HEK293T (cell line): Measurements from ENCODE around the gene C21orf58.
A peak's percentile ranks its signal among the peaks of the same experiment; 100 is the strongest.

ENCODE experiments used
- CTCF ChIA-PET: fragments of 350-600 bp; formaldehyde crosslinking; extraction: SDS; loops from one replicate; lab custom pipeline; 2021; ENCODE audit warnings: antibody characterized with exemption, inconsistent platforms; lab: Yijun Ruan, JAX
- POLR2A ChIA-PET: fragments of 350-600 bp; formaldehyde crosslinking; extraction: SDS; loops from one replicate; lab custom pipeline; 2020; ENCODE audit warnings: antibody characterized with exemption, inconsistent platforms; lab: Yijun Ruan, JAX
- DNase-seq: peaks from one replicate; pipeline ENCODE4 v3.0.0; 2012; ENCODE audit warnings: mixed read lengths; ENCODE audit errors: extremely low spot score
- ARNT ChIP-seq: fragments of 450-650 bp; IDR thresholded peaks from 2 replicates; pipeline ENCODE4 v1.6.1; 2017; ENCODE audit warnings: mild to moderate bottlenecking
- BHLHE40 ChIP-seq: fragments of 450-650 bp; IDR thresholded peaks from 2 replicates; pipeline ENCODE4 v1.6.1; 2016; ENCODE audit warnings: mild to moderate bottlenecking, moderate library complexity, borderline replicate concordance
- CTBP1 ChIP-seq: fragments of 450-650 bp; IDR thresholded peaks from 2 replicates; pipeline ENCODE4 v1.6.1; 2016; ENCODE audit warnings: borderline replicate concordance
- ELF4 ChIP-seq: fragments of 450-650 bp; IDR thresholded peaks from 2 replicates; pipeline ENCODE4 v1.6.1; 2017; ENCODE audit warnings: antibody characterized with exemption
- FOXA1 ChIP-seq: fragments of 450-650 bp; IDR thresholded peaks from 2 replicates; pipeline ENCODE4 v1.6.1; 2016; ENCODE audit warnings: mild to moderate bottlenecking
- FOXK2 ChIP-seq: fragments of 450-650 bp; IDR thresholded peaks from 2 replicates; pipeline ENCODE4 v1.6.1; 2016; ENCODE audit warnings: mild to moderate bottlenecking
- FOXM1 ChIP-seq: fragments of 450-650 bp; IDR thresholded peaks from 2 replicates; pipeline ENCODE4 v1.6.1; 2017; ENCODE audit warnings: mild to moderate bottlenecking, borderline replicate concordance
- HDGF ChIP-seq: fragments of 450-650 bp; IDR thresholded peaks from 2 replicates; pipeline ENCODE4 v1.6.1; 2017; ENCODE audit warnings: antibody characterized with exemption, borderline replicate concordance
- L3MBTL2 ChIP-seq: fragments of 450-650 bp; conservative IDR thresholded peaks from 2 replicates; pipeline ENCODE4 v1.6.1; 2016; ENCODE audit warnings: mild to moderate bottlenecking
- LEF1 ChIP-seq: fragments of 450-650 bp; IDR thresholded peaks from 2 replicates; pipeline ENCODE4 v1.6.1; 2017; ENCODE audit warnings: mild to moderate bottlenecking, borderline replicate concordance
- NFRKB ChIP-seq: fragments of 450-650 bp; IDR thresholded peaks from 2 replicates; pipeline ENCODE4 v1.6.1; 2016; ENCODE audit warnings: mild to moderate bottlenecking, moderate library complexity
- SP1 ChIP-seq: fragments of 450-650 bp; IDR thresholded peaks from 2 replicates; pipeline ENCODE4 v1.6.1; 2017
- SUZ12 ChIP-seq: fragments of 450-650 bp; IDR thresholded peaks from 2 replicates; pipeline ENCODE4 v1.6.1; 2016; ENCODE audit warnings: mild to moderate bottlenecking
- TARDBP ChIP-seq: fragments of 450-650 bp; IDR thresholded peaks from 2 replicates; pipeline ENCODE4 v1.6.1; 2016
- ZNF384 ChIP-seq: fragments of 450-650 bp; IDR thresholded peaks from 2 replicates; pipeline ENCODE4 v1.6.1; 2016
- TF ChIP-seq, protein P1 (sequence below): fragments of 450-650 bp; IDR thresholded peaks from 2 replicates; pipeline ENCODE4 v1.6.1; 2016

The C21orf58 gene

DNA sequence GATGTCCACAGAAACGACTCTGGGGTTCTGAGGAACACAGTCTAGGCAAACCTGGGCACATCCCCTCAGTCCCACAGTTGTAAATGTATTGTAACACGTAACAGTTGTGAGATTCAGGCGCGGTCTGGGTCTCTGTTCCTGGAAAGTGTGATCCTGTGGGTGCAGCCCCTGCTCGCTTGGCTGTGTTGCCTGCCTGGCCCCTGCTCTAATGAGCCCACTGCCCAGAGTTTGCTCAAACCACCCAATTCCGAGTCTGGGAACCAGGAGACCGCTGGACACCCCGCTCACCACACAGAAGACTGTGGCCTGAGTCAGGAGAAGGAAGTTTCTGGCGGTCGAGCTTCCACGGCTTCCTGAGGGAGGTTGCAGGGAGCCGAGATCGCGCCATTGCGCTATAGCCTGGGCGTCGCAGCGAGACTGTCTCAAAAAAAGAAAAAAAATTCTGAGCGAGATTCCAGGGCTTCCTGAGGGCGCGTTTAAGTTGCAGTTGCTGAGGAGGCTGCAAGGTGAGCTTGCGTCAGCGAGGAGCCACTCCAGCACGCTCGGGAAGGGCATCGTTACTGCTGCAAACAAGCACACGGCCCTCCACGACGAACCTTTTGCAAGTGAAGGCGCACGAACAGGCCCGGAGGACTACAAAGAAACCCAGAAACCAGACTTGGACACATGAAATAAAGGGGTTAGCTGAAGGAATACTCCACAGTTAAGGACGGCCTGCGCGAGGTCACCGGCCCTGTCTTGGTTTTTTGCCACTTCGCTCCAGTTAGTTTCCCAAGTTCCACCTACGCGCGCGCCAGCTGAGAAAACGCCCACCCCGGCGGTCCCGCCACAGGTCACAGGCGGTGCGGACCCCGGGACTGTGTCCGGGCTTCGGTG, 1.1 kb downstream of the C21orf58 start:
- DNase-seq, result peak; percentile 21
- CTCF ChIA-PET, result no interaction called here

DNA sequence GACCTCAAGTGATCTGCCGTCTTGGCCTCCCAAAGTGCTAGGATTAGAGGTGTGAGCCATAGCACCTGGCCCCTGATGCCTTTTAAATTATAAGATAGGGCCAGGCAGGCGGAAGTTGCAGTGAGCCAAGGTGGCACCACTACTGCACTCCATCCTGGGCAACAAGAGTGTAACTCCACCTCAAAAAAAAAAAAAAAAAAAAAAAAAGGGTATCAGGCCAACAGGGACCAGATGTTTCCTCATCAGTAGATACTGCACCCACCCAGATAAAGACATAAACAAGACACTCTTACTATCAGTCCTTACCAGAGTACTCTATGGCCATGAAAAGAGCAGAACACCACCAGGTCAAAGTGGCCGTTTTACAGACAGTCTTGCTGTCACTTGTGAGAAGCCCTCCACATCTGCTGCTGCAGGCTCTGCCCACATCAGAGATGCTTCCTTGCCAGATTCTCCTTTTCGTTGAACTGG, 3.3 kb downstream of the C21orf58 start:
- TF ChIP-seq NFRKB (no peak), ZNF384 (0 out of 2 replicates have a peak, but pooled peaks have one; percentile 42)
- ChIA-PET CTCF (no interaction called here), POLR2A (no interaction called here)
- DNase-seq, result peak; percentile 10

More for the DNA sequence above, 1.1 kb downstream of the C21orf58 start:
- POLR2A ChIA-PET, result interaction anchor here (0.6 to 2.7 kb wide), 7 partner anchors 8 to 313 kb away, joined by 3 to 12 read pairs (median 4); partner anchors contain the start of genes MCM3AP and YBEY
- TF ChIP-seq HDGF (peak; percentile 20; the same call in 1 of the 2 replicates), SP1 (no peak)

DNA sequence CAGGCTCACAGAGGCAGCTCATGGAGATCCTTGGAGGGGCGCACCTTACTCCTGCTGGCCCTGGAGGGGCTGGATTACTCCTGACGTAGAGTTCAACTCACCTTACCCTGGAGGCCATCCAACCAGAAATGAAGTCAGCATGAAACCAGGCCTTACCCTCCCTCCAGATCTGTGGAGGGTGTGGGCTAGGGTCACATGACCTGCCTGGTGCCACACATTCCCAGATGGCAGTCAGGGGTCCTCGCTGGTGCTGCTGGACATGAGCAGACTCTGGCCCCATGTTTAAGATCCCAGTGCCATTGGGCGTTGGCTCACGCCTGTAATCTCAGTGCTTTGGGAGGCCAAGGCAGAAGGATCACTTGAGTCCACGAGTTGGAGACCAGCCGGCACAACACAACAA, 4.5 kb downstream of the C21orf58 start:
- peak; percentile 5 for DNase-seq
- CTCF ChIA-PET, result no interaction called here
- TF ChIP-seq ZNF384, result no peak
- POLR2A ChIA-PET, result interaction anchor here (0.6 kb wide), 1 partner anchor 166 kb away, joined by 3 read pairs; no protein-coding TSS in a partner anchor

DNA sequence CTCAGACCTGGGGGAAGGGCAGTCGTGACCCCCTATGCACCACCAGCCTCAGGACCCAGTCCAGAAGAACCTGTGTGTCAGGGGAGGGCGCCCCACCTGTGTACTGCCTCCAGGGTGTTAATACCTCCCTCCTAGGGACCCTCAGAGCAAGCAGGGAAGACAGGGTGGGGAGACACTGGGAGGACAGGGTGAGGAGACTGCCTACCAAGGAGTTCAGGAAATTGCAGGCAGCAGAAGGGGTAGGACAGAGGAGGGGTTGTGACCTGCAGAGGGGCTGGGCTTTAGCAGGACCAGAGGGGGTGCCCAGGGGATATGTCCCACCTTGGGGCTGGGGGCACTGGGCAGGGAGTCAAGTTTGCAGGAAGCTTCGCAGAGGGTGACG, 5.2 kb downstream of the C21orf58 start:
- TF ChIP-seq ELF4 (no peak), SP1 (no peak)
- POLR2A ChIA-PET, result no interaction called here
- DNase-seq, result no peak
- CTCF ChIA-PET, result no interaction called here

DNA sequence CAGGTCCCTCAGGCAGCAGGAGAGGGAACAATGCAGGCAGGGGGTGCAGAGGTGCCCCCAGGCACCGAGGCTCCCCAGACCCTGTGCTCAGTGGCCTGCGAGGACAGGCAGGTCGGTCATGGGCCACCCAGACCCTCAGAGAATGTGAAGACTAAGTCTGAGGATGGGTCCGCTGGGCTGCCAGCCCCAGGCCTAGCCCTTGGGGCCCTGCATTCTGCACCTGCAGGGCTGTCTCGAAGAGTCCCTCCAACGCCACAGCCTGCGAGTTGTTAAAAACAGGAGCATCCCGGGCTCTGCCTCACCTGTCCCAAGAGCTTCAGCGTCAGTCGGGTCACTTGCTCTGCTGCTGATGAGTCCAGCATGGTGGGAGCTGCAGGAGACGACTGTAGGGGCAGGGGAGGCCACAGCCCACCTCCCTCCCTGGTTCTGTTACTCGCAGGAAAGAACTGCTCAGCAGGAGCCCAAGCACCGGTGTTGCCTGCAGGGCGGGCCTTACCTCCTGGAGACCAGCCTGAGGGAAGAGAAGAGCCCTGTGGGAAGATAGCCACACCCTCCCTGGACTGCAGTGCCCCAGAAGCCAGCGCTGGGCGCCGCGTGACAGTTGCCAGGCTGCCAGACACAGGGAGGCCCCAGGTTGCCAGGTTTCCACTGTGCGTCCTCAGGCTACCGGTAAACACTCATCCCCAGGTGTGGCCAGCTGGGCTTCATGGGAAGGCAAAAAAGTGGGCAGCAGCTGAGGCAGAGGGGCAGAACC, 5.8 kb downstream of the C21orf58 start:
- DNase-seq, result peak; percentile 11
- CTCF ChIA-PET, result no interaction called here
- POLR2A ChIA-PET, result interaction anchor here (1.2 kb wide), 1 partner anchor 16 kb away, joined by 3 read pairs; no protein-coding TSS in a partner anchor
- TF ChIP-seq SP1, result no peak
- no peak for TF ChIP-seq FOXA1
- no peak for TF ChIP-seq NFRKB
- no peak for TF ChIP-seq ELF4
- no peak for TF ChIP-seq TARDBP
- TF ChIP-seq LEF1, result no peak
- no peak for TF ChIP-seq L3MBTL2
- no peak for TF ChIP-seq SUZ12
- TF ChIP-seq HDGF, result no peak
- no peak for TF ChIP-seq CTBP1
- TF ChIP-seq ARNT, result no peak
- TF ChIP-seq, protein P1, sequence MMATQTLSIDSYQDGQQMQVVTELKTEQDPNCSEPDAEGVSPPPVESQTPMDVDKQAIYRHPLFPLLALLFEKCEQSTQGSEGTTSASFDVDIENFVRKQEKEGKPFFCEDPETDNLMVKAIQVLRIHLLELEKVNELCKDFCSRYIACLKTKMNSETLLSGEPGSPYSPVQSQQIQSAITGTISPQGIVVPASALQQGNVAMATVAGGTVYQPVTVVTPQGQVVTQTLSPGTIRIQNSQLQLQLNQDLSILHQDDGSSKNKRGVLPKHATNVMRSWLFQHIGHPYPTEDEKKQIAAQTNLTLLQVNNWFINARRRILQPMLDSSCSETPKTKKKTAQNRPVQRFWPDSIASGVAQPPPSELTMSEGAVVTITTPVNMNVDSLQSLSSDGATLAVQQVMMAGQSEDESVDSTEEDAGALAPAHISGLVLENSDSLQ, result no peak

DNA sequence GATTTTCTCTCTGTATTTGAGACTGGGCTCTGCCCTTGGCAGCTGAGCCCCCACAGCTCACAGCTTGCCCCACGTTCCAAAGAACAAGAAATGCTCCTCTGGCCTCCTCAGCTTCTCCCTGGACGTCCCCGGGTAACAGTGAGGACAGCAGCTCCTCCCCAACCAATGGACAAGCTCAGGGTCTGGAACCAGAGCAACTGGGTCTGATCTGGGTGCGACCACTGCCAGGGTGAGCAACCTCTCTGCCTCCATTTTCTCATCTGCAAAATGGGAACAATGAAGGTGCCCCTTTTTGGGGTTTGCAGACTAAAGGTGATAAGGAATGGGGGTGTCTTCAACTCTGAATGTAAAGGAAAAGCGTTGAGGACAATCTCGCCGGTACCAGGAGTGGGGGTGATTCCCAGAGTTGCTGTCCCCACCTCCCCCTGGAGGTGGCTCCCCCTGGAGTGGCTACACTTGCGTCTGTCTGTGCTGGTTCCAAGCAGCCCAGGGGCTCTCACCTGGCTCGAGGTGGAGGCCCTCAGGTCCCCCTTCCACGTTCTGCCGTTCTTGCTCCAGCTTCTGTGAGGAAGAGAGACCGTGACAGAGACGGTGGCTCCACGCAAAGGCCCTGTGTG, 6.9 kb downstream of the C21orf58 start:
- POLR2A ChIA-PET, result interaction anchor here (1.2 kb wide), 1 partner anchor 15 kb away, joined by 3 read pairs; no protein-coding TSS in a partner anchor

More for the DNA sequence above, 6.9 kb downstream of the C21orf58 start:
- CTCF ChIA-PET, result no interaction called here
- DNase-seq, result peak; percentile 6
- TF ChIP-seq L3MBTL2, result no peak
- no peak for TF ChIP-seq SUZ12
- no peak for TF ChIP-seq CTBP1
- TF ChIP-seq TARDBP, result no peak
- TF ChIP-seq BHLHE40, result no peak
- TF ChIP-seq, protein P1, result no peak
- no peak for TF ChIP-seq ELF4
- no peak for TF ChIP-seq FOXK2
- TF ChIP-seq LEF1, result no peak
- TF ChIP-seq HDGF, result no peak
- TF ChIP-seq SP1, result no peak
- TF ChIP-seq ARNT, result no peak
- no peak for TF ChIP-seq ZNF384
- no peak for TF ChIP-seq FOXA1
- no peak for TF ChIP-seq NFRKB
- no peak for TF ChIP-seq FOXM1
